GM12801 (cell line): ENCODE data around the gene CFAP43.

Experiments
- CTCF ChIP-seq: IDR thresholded peaks from one replicate; pipeline ENCODE4 v1.5.1; 2011; ENCODE audit warnings: control low read depth; ENCODE audit not compliant: insufficient read length; ENCODE audit errors: extremely low read depth

Gene CFAP43

GRCh38 chr10:104099269-104099668 is 132.9 kb downstream of the CFAP43 start:
- TF ChIP-seq CTCF = no peak

GRCh38 chr10:104098358-104098925 is 133.7 kb downstream of the CFAP43 start:
- no peak for TF ChIP-seq CTCF

- no peak for TF ChIP-seq CTCF
These were observed 135.5 kb downstream of the CFAP43 start for GRCh38 chr10:104096692-104097091.

- TF ChIP-seq CTCF = no peak
These were observed 139.4 kb downstream of the CFAP43 start for GRCh38 chr10:104092749-104093148.

GRCh38 chr10:104090611-104091010 is 141.6 kb downstream of the CFAP43 start:
- TF ChIP-seq CTCF = no peak

GRCh38 chr10:104089621-104090020 is 142.5 kb downstream of the CFAP43 start:
- no peak for TF ChIP-seq CTCF

GRCh38 chr10:104088239-104088638 is 143.9 kb downstream of the CFAP43 start:
- no peak for TF ChIP-seq CTCF
